ENCODE results near the gene FUT8. TPM values are rescaled to one million over a fixed set of nuclear protein-coding genes. Genes with fewer than 3 reads are reported as not detected.

FUT8 gene
- total RNA-seq, 1 donor from 2014 or later, result 7.8 TPM

DNA sequence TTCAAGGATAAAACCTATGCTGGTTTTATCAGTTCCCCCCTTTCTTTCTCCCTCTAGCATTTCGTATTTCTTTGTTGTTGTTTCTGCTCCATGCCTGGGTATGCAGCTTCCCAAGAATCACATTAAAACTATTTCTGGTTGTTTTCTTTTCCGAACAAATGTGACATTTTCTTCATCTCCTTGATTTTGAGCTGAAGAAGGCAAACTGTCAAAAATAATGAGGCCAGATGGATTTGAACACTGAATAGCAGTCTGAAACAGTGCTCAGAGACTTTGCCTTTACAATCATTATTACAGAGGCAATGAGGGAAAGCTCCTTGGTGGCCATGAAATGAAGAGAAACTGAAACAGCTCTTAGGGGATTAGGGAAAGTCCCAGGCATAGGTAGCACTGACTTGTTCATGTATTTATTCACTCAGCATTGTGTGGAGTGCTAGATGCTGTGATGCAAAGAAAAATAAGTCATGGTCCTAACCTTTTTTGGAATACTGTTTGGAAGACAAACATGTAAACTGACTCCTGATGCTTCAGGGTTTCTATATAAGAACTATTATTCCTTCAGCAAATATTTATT lies 319.5 kb downstream of the FUT8 start:
- intact Hi-C loops (cut with micrococcal nuclease), result no loop called here
- no peak for DNase-seq
- TF ChIP-seq, protein P1, sequence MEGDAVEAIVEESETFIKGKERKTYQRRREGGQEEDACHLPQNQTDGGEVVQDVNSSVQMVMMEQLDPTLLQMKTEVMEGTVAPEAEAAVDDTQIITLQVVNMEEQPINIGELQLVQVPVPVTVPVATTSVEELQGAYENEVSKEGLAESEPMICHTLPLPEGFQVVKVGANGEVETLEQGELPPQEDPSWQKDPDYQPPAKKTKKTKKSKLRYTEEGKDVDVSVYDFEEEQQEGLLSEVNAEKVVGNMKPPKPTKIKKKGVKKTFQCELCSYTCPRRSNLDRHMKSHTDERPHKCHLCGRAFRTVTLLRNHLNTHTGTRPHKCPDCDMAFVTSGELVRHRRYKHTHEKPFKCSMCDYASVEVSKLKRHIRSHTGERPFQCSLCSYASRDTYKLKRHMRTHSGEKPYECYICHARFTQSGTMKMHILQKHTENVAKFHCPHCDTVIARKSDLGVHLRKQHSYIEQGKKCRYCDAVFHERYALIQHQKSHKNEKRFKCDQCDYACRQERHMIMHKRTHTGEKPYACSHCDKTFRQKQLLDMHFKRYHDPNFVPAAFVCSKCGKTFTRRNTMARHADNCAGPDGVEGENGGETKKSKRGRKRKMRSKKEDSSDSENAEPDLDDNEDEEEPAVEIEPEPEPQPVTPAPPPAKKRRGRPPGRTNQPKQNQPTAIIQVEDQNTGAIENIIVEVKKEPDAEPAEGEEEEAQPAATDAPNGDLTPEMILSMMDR (IDR thresholded peaks at IDR 0.05; ENCODE audit: borderline replicate concordance), result no peak
- Histone ChIP-seq H3K27me3 (ENCODE audit: low read depth) (no peaks in the 10 kb centered on the region), H3K9me3 (replicated peaks) (no peaks in the 10 kb centered on the region), H3K4me3 (no peak overlapping the region), H3K36me3 (peaks cover 29% of the 10 kb centered on the region), H3K4me1 (no peaks in the 10 kb centered on the region), H3K27ac (replicated peaks) (no peak overlapping the region)

DNA sequence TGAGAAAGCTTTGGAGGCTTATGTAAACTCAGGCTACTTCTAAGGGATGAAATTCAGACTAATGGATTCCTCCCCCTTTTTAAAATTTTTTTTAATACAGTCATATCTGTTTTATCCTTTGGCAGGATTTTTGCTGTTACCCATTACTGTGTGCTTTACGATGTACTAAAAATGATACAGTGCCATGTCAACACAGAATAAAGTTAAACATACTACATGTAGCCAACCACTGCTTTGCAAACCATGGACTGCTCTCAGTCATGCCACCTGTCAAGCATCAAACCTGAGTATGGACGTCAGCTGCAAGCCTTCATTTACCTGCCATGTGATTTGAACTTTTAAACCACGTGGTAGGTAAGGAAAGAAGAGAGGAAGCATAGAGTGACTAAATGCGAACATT lies 325.8 kb downstream of the FUT8 start:
- H3K4me3 ChIP-seq, result no peak overlapping the region
- H3K27ac ChIP-seq (replicated peaks), result no peak overlapping the region
- TF ChIP-seq, protein P1 (IDR thresholded peaks at IDR 0.05; ENCODE audit: borderline replicate concordance), result no peak
- DNase-seq, result no peak
- no peaks in the 10 kb centered on the region for H3K4me1 ChIP-seq
- no peaks in the 10 kb centered on the region for H3K27me3 ChIP-seq (ENCODE audit: low read depth)
- H3K36me3 ChIP-seq, result peaks cover 25% of the 10 kb centered on the region
- intact Hi-C loops (cut with micrococcal nuclease), result no loop called here
- no peaks in the 10 kb centered on the region for H3K9me3 ChIP-seq (replicated peaks)

DNA sequence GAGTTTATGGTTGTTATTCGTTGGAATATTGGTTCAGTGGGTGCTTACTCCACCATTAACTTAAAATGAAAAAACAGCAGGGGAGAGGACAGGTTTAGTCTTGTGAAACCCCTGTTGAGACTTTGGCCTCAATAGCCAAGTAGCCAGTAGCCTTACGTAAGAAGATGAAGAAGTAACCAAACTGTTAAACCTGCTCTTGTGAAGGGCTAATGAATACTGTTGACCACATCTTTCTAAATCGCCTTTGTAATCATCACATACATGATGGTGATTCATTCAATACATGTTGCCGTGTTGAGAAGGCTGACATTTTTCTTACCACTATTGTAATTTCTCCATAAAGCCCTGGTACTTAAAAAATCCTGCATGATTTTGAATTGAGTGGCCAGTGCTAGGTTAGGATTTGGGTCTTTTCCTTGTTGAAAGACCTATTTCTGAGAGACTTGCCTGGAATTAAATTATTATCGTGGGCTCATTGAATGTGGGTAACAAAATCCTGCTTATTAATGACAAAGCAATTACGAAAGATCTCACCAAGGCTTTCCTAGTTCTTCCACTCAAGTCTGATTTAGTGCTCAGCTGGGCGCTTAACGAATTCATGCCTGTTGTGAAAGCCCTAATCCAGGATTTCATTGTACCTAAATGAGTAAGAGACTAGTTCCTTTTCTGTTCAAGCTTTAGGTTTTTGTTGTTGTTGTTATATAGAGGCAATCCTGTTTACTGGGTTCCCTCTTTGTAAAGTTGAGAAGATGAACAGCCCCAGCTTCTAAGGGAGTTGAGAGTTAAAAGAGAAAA lies 333.1 kb downstream of the FUT8 start:
- Histone ChIP-seq H3K27ac (replicated peaks) (no peak overlapping the region), H3K27me3 (ENCODE audit: low read depth) (no peaks in the 10 kb centered on the region), H3K4me1 (no peaks in the 10 kb centered on the region), H3K9me3 (replicated peaks) (peaks cover 9% of the 10 kb centered on the region), H3K36me3 (peaks cover 15% of the 10 kb centered on the region), H3K4me3 (no peak overlapping the region)
- DNase-seq, result no peak
- TF ChIP-seq, protein P1 (IDR thresholded peaks at IDR 0.05; ENCODE audit: borderline replicate concordance), result no peak
- intact Hi-C loops (cut with micrococcal nuclease), result no loop called here

DNA sequence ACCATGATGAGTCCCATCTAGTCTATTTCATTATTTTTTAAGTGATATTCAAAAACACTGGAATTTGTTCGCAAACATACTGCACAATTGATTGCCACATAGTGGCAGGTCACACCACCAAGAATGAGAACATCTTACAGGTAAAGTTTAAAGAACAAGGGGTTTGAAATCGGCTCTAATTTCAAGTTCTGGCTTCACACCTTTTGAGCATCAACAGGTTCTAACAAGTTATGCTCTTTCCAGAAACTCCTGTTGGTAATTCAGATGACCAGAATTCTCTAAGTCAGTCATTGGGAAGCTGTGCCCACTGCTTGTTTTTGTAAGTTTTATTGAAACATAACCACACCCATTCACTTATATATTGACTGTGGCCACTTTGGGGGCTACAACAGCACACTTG lies 336.3 kb downstream of the FUT8 start:
- peaks cover 4% of the 10 kb centered on the region for H3K36me3 ChIP-seq
- no peak for DNase-seq
- TF ChIP-seq, protein P1 (IDR thresholded peaks at IDR 0.05; ENCODE audit: borderline replicate concordance), result no peak
- H3K4me3 ChIP-seq, result no peak overlapping the region
- H3K4me1 ChIP-seq, result no peaks in the 10 kb centered on the region
- no peaks in the 10 kb centered on the region for H3K27me3 ChIP-seq (ENCODE audit: low read depth)
- H3K27ac ChIP-seq (replicated peaks), result no peak overlapping the region
- intact Hi-C loops (cut with micrococcal nuclease), result no loop called here
- peaks cover 9% of the 10 kb centered on the region for H3K9me3 ChIP-seq (replicated peaks)

DNA sequence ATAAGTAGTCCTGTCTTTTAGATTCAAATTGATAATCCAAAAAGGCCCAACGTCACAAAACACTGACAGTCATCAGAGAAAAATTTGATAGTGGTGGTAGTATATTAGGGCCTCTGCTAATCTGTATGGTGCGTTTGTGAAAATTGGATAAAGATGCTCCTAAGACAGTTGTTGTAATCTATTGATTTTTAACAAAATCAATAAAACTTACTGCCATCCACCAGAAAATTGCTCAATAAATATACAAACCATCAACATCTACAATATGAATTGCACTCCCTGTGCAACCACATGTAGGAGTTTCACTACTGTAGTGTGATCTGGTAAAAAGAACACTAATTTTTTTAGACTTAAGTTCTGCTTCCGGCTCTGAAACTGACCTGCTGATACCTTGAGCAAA lies 336.8 kb downstream of the FUT8 start:
- intact Hi-C loops (cut with micrococcal nuclease), result no loop called here
- peaks cover 9% of the 10 kb centered on the region for H3K9me3 ChIP-seq (replicated peaks)
- TF ChIP-seq, protein P1 (IDR thresholded peaks at IDR 0.05; ENCODE audit: borderline replicate concordance), result no peak
- DNase-seq, result no peak
- no peaks in the 10 kb centered on the region for H3K27me3 ChIP-seq (ENCODE audit: low read depth)
- no peak overlapping the region for H3K27ac ChIP-seq (replicated peaks)
- H3K36me3 ChIP-seq, result peaks cover 4% of the 10 kb centered on the region
- H3K4me3 ChIP-seq, result no peak overlapping the region
- H3K4me1 ChIP-seq, result no peaks in the 10 kb centered on the region
